Measurements from ENCODE around the gene EFTUD2. TPM values are rescaled to one million over a fixed set of nuclear protein-coding genes. Genes with fewer than 3 reads are reported as not detected.

The EFTUD2 gene
- total and polyA plus RNA-seq, 2 donors (not counting 1 experiment from before 2014, with no cell fraction given): 43.2 to 133 TPM

DNA sequence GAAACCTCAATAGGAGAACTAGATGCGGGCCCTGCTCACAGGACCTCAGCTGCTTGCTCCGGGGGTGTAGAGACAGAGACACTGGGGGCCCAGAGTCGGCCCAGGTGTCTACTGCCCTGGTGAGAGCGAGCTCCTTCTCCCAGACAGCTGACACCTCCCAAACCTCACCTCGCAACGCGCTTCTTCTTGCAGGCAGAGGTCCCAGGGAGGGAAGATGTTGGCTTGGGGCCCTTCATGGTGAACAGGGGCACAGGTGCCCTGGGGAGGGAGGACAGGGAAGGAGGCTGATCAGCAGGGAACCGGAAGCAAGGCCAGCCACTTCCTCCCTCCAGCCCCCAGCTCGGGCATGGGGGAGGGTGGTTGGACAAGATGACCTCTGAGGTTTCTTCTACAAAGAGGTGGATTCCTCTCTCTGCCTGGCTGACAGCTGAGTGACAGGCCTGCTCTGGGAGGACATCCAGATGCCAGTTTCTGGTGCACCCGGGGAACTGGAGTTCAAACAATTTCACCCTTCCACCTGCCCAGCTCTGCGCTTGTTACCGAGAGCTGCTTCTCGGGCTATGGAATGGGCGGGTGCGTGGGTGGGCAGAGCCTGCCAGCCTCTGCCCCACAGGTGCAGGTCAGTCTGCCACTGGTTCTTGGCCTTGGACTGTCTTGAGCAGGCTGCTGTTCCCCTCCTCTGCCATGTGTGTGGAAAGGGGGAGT, 27.7 kb upstream of the EFTUD2 start:
- no peak overlapping the region for H3K4me3 Mint-ChIP-seq
- ATAC-seq (ENCODE audit: low read depth) (no peak), DNase-seq (no peak)
- no peaks in the 10 kb centered on the region for H3K4me1 ChIP-seq (ENCODE audit: control insufficient read depth in 2 of 2, insufficient read depth in 2 of 2, low read length in 2 of 2)
- no peaks in the 10 kb centered on the region for H3K27me3 Mint-ChIP-seq
- no peaks in the 10 kb centered on the region for H4K20me1 ChIP-seq (ENCODE audit: control insufficient read depth, insufficient read depth, low read length, poor library complexity, severe bottlenecking)
- peaks cover 0 to 6% (median 0%) of the 10 kb centered on the region in 4 experiments for H3K27me3 ChIP-seq (replicated peaks in 1 of 4; ENCODE audit: control extremely low read depth in 1 of 4, control insufficient read depth in 3 of 4, insufficient read depth in 4 of 4, low read length in 3 of 4)
- no peak overlapping the region for H2AFZ ChIP-seq (ENCODE audit: insufficient read depth, low read depth, low read length, poor library complexity, severe bottlenecking)
- no peaks in the 10 kb centered on the region for H3K4me1 Mint-ChIP-seq
- H3K36me3 ChIP-seq (replicated peaks in 1 of 2; ENCODE audit: control extremely low read depth in 1 of 2, control insufficient read depth in 1 of 2, extremely low read depth in 1 of 2, insufficient read depth in 2 of 2, low read length in 1 of 2): no peaks in the 10 kb centered on the region
- H3K9ac ChIP-seq (ENCODE audit: low read length): no peak overlapping the region
- CTCF ChIA-PET: interaction anchor here (3.3 kb wide), 1 partner anchor 95 kb away, joined by 12 read pairs; no protein-coding TSS in a partner anchor
- POLR2A ChIA-PET: no interaction called here
- no peak overlapping the region for H3K27ac ChIP-seq (ENCODE audit: low read length in 2 of 2)
- WGBS (ENCODE audit: insufficient coverage): 96% methylated on average over 6 of the region's 15 CpGs
- H3K4me2 ChIP-seq (replicated peaks; ENCODE audit: low read depth, low read length, poor library complexity, severe bottlenecking): no peak overlapping the region
- H3K9me3 ChIP-seq (ENCODE audit: control extremely low read depth in 1 of 3, control insufficient read depth in 2 of 3, insufficient read depth in 1 of 3, low read length in 2 of 3): no peaks in the 10 kb centered on the region
- no peak for TF ChIP-seq EZH2 (IDR thresholded peaks at IDR 0.05; ENCODE audit: borderline replicate concordance, insufficient read depth, low read depth, low read length, poor library complexity, severe bottlenecking)
- TF ChIP-seq, protein P1, sequence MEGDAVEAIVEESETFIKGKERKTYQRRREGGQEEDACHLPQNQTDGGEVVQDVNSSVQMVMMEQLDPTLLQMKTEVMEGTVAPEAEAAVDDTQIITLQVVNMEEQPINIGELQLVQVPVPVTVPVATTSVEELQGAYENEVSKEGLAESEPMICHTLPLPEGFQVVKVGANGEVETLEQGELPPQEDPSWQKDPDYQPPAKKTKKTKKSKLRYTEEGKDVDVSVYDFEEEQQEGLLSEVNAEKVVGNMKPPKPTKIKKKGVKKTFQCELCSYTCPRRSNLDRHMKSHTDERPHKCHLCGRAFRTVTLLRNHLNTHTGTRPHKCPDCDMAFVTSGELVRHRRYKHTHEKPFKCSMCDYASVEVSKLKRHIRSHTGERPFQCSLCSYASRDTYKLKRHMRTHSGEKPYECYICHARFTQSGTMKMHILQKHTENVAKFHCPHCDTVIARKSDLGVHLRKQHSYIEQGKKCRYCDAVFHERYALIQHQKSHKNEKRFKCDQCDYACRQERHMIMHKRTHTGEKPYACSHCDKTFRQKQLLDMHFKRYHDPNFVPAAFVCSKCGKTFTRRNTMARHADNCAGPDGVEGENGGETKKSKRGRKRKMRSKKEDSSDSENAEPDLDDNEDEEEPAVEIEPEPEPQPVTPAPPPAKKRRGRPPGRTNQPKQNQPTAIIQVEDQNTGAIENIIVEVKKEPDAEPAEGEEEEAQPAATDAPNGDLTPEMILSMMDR (IDR thresholded peaks at IDR 0.05): no peak
- H3K4me3 ChIP-seq (ENCODE audit: control extremely low read depth in 1 of 5, extremely low read depth in 1 of 5, insufficient read depth in 1 of 5, low read depth in 2 of 5, low read length in 4 of 5): no peak overlapping the region
- no peaks in the 10 kb centered on the region for H3K9me3 Mint-ChIP-seq (ENCODE audit: insufficient read depth)
- intact Hi-C loops (cut with micrococcal nuclease): no loop called here
- H3K27ac Mint-ChIP-seq: no peak overlapping the region
- H3K79me2 ChIP-seq (ENCODE audit: control insufficient read depth, insufficient read depth, low read length): no peaks in the 10 kb centered on the region

All from B cell (primary cell).